GM18505 (cell line): ENCODE measurements around the gene WWC2.

Experiments
- ATAC-seq: cut with Tn5 transposase; IDR thresholded peaks from one replicate; pipeline ENCODE4 v1.9.1; 2021; ENCODE audit not compliant: unreplicated experiment
- POLR2A ChIP-seq: IDR thresholded peaks from 4 replicates; pipeline ENCODE4 v1.6.1; 2011; ENCODE audit warnings: borderline replicate concordance; ENCODE audit not compliant: insufficient read depth, insufficient read length; ENCODE audit errors: extremely low read depth

The WWC2 gene

GRCh38 chr4:183098723-183099536 is at the start of gene WWC2:
Gene WWC2 (plus strand): TSS chr4:183099257. CDS start chr4:183099492, 235 bp downstream.
- peak; percentile 67 for ATAC-seq
- no peak for TF ChIP-seq POLR2A

GRCh38 chr4:183053681-183054080 is 45.4 kb upstream of the WWC2 start:
- no peak for TF ChIP-seq POLR2A
- no peak for ATAC-seq

- no peak for ATAC-seq
- TF ChIP-seq POLR2A = no peak
Observed at GRCh38 chr4:183057255-183057654, 41.8 kb upstream of the WWC2 start.

- no peak for ATAC-seq
Observed at GRCh38 chr4:183059797-183060196, 39.3 kb upstream of the WWC2 start.

GRCh38 chr4:183068502-183068901 is 30.6 kb upstream of the WWC2 start:
- no peak for TF ChIP-seq POLR2A
- no peak for ATAC-seq

More at GRCh38 chr4:183059797-183060196, 39.3 kb upstream of the WWC2 start:
- TF ChIP-seq POLR2A = no peak

- ATAC-seq = no peak
Observed at GRCh38 chr4:183071222-183071621, 27.8 kb upstream of the WWC2 start.

GRCh38 chr4:183072176-183072575 is 26.9 kb upstream of the WWC2 start:
- no peak for ATAC-seq
- TF ChIP-seq POLR2A = no peak

More at GRCh38 chr4:183071222-183071621, 27.8 kb upstream of the WWC2 start:
- no peak for TF ChIP-seq POLR2A

- ATAC-seq = no peak
- TF ChIP-seq POLR2A = no peak
Observed at GRCh38 chr4:183073838-183074145, 25.3 kb upstream of the WWC2 start.

- no peak for TF ChIP-seq POLR2A
Observed at GRCh38 chr4:183074288-183074990, 24.6 kb upstream of the WWC2 start.

GRCh38 chr4:183078634-183079033 is 20.4 kb upstream of the WWC2 start:
- no peak for ATAC-seq
- no peak for TF ChIP-seq POLR2A

More at GRCh38 chr4:183074288-183074990, 24.6 kb upstream of the WWC2 start:
- no peak for ATAC-seq

GRCh38 chr4:183080372-183081115 is 18.5 kb upstream of the WWC2 start:
- TF ChIP-seq POLR2A = no peak
- ATAC-seq = no peak

GRCh38 chr4:183081116-183081469 is 18.0 kb upstream of the WWC2 start:
- ATAC-seq = no peak
- TF ChIP-seq POLR2A = no peak

GRCh38 chr4:183082053-183082452 is 17.0 kb upstream of the WWC2 start:
- no peak for ATAC-seq
- TF ChIP-seq POLR2A = no peak
